Measurements from ENCODE around the gene FBXL14.

Gene FBXL14

DNA sequence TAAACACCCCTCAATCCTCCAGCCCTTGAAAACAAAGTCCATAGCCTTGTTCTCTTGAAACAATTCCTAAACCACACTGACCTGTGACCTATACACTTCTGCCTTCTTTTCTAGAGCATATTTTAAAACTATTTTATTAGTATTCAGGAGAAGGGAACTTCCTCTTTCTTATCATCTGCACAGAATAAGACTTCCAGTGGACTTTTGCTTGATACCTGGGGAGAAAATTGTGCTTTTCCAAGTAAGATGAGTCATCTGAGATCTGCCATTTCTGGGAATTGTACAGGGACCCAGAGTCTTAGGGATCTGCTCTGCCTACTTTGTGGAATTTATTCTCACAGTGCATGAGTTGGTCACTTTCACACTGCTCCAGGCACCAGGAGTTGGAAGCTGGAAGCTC lies 24.1 kb upstream of the FBXL14 start:
- Histone ChIP-seq H2BK120ac (ENCODE audit: insufficient read depth, low read length, poor library complexity) (no peak overlapping the region), H4K8ac (ENCODE audit: low read depth, low read length) (no peak overlapping the region), H3K18ac (ENCODE audit: low read length) (no peak overlapping the region), H3K14ac (ENCODE audit: low read length) (no peak overlapping the region), H2BK5ac (ENCODE audit: low read depth, low read length, poor library complexity) (no peak overlapping the region), H3K4me2 (ENCODE audit: low read length) (no peak overlapping the region), H3K4ac (ENCODE audit: low read depth, low read length) (no peak overlapping the region), H4K12ac (ENCODE audit: low read depth, low read length) (no peak overlapping the region), H2AFZ (ENCODE audit: insufficient read depth, low read length, poor library complexity) (no peak overlapping the region), H4K91ac (ENCODE audit: low read depth, low read length) (no peak overlapping the region), H3K79me2 (ENCODE audit: control insufficient read depth, insufficient read depth, low read length, poor library complexity) (no peaks in the 10 kb centered on the region), H3K9ac (ENCODE audit: low read length) (no peak overlapping the region), H2BK12ac (ENCODE audit: low read length) (no peak overlapping the region), H3K36me3 (ENCODE audit: control insufficient read depth in 1 of 2, insufficient read depth in 2 of 2, low read length in 2 of 2) (no peaks in the 10 kb centered on the region), H2AK5ac (ENCODE audit: low read length) (no peak overlapping the region), H3K23ac (ENCODE audit: low read length) (no peak overlapping the region), H3K4me1 (ENCODE audit: control insufficient read depth in 1 of 2, insufficient read depth in 2 of 2, low read length in 2 of 2) (peaks cover 2 to 3% of the 10 kb centered on the region in 2 experiments), H3K9me3 (ENCODE audit: insufficient read depth, low read depth, low read length) (no peaks in the 10 kb centered on the region), H3K4me3 (ENCODE audit: low read depth, low read length) (no peak overlapping the region), H3K27ac (ENCODE audit: low read depth, low read length) (no peak overlapping the region), H3K27me3 (ENCODE audit: insufficient read depth, low read length) (no peaks in the 10 kb centered on the region), H3K79me1 (ENCODE audit: low read length) (no peaks in the 10 kb centered on the region)
- no peak for DNase-seq

GRCh38 chr12:1616233-1617066 lies 22.1 kb upstream of the FBXL14 start:
- H2BK120ac ChIP-seq (ENCODE audit: insufficient read depth, low read length, poor library complexity), result no peak overlapping the region
- DNase-seq, result no peak
- H3K27me3 ChIP-seq (ENCODE audit: insufficient read depth, low read length), result no peaks in the 10 kb centered on the region
- H3K36me3 ChIP-seq (ENCODE audit: control insufficient read depth in 1 of 2, insufficient read depth in 2 of 2, low read length in 2 of 2), result no peaks in the 10 kb centered on the region
- no peak overlapping the region for H3K18ac ChIP-seq (ENCODE audit: low read length)
- no peaks in the 10 kb centered on the region for H3K79me2 ChIP-seq (ENCODE audit: control insufficient read depth, insufficient read depth, low read length, poor library complexity)
- peaks cover 0 to 3% of the 10 kb centered on the region in 2 experiments for H3K4me1 ChIP-seq (ENCODE audit: control insufficient read depth in 1 of 2, insufficient read depth in 2 of 2, low read length in 2 of 2)
- H4K91ac ChIP-seq (ENCODE audit: low read depth, low read length), result no peak overlapping the region
- no peak overlapping the region for H3K14ac ChIP-seq (ENCODE audit: low read length)
- H2BK5ac ChIP-seq (ENCODE audit: low read depth, low read length, poor library complexity), result no peak overlapping the region
- no CpG with 5 or more reads among the region's 16 CpGs for WGBS (ENCODE audit: extremely low coverage, insufficient coverage, insufficient read length)
- no peak overlapping the region for H3K4ac ChIP-seq (ENCODE audit: low read depth, low read length)
- no peak overlapping the region for H2BK12ac ChIP-seq (ENCODE audit: low read length)
- no peak overlapping the region for H2AK5ac ChIP-seq (ENCODE audit: low read length)
- H3K4me3 ChIP-seq (ENCODE audit: low read depth, low read length), result no peak overlapping the region
- no peaks in the 10 kb centered on the region for H3K9me3 ChIP-seq (ENCODE audit: insufficient read depth, low read depth, low read length)
- H3K4me2 ChIP-seq (ENCODE audit: low read length), result no peak overlapping the region
- no peak overlapping the region for H4K12ac ChIP-seq (ENCODE audit: low read depth, low read length)
- no peak overlapping the region for H2AFZ ChIP-seq (ENCODE audit: insufficient read depth, low read length, poor library complexity)
- H3K23ac ChIP-seq (ENCODE audit: low read length), result no peak overlapping the region
- no peak overlapping the region for H3K27ac ChIP-seq (ENCODE audit: low read depth, low read length)
- no peak overlapping the region for H3K9ac ChIP-seq (ENCODE audit: low read length)
- no peak overlapping the region for H4K8ac ChIP-seq (ENCODE audit: low read depth, low read length)
- no peaks in the 10 kb centered on the region for H3K79me1 ChIP-seq (ENCODE audit: low read length)

DNA sequence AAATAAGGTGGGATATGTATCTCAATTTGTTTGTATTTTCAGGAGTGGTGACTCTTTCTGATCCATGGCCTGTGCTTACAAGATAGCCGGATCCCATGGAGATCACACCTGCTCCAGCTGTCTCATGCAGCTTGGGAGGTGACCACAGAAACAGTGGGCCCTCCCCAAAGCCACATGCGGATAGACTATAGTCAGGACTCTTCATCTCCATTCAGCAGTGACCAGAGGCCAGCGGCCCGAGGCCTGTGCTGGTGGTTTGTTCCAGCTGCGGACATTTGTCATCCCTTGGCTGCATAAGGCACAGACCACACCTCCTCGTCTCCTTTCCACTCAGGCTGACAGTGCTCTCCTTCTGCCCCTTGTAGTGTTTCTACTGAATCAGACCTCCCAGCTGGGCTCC lies 20.0 kb upstream of the FBXL14 start:
- Histone ChIP-seq H3K4ac (ENCODE audit: low read depth, low read length) (no peak overlapping the region), H3K14ac (ENCODE audit: low read length) (no peak overlapping the region), H3K9ac (ENCODE audit: low read length) (no peak overlapping the region), H3K27me3 (ENCODE audit: insufficient read depth, low read length) (no peaks in the 10 kb centered on the region), H4K12ac (ENCODE audit: low read depth, low read length) (no peak overlapping the region), H3K9me3 (ENCODE audit: insufficient read depth, low read depth, low read length) (no peaks in the 10 kb centered on the region), H2BK5ac (ENCODE audit: low read depth, low read length, poor library complexity) (no peak overlapping the region), H3K18ac (ENCODE audit: low read length) (no peak overlapping the region), H3K79me2 (ENCODE audit: control insufficient read depth, insufficient read depth, low read length, poor library complexity) (no peaks in the 10 kb centered on the region), H2BK12ac (ENCODE audit: low read length) (no peak overlapping the region), H4K8ac (ENCODE audit: low read depth, low read length) (no peak overlapping the region), H3K4me3 (ENCODE audit: low read depth, low read length) (no peak overlapping the region), H2BK120ac (ENCODE audit: insufficient read depth, low read length, poor library complexity) (no peak overlapping the region), H3K4me1 (ENCODE audit: control insufficient read depth in 1 of 2, insufficient read depth in 2 of 2, low read length in 2 of 2) (peaks cover 0 to 3% of the 10 kb centered on the region in 2 experiments), H2AK5ac (ENCODE audit: low read length) (no peak overlapping the region), H4K91ac (ENCODE audit: low read depth, low read length) (no peak overlapping the region), H3K36me3 (ENCODE audit: control insufficient read depth in 1 of 2, insufficient read depth in 2 of 2, low read length in 2 of 2) (no peaks in the 10 kb centered on the region), H3K23ac (ENCODE audit: low read length) (no peak overlapping the region), H3K4me2 (ENCODE audit: low read length) (no peak overlapping the region), H3K27ac (ENCODE audit: low read depth, low read length) (no peak overlapping the region), H2AFZ (ENCODE audit: insufficient read depth, low read length, poor library complexity) (no peak overlapping the region), H3K79me1 (ENCODE audit: low read length) (no peaks in the 10 kb centered on the region)
- no CpG with 5 or more reads among the region's 6 CpGs for WGBS (ENCODE audit: extremely low coverage, insufficient coverage, insufficient read length)
- DNase-seq, result no peak

GRCh38 chr12:1613860-1614259 lies 19.5 kb upstream of the FBXL14 start:
- WGBS (ENCODE audit: extremely low coverage, insufficient coverage, insufficient read length), result no CpG with 5 or more reads among the region's 4 CpGs

More at GRCh38 chr12:1613860-1614259, 19.5 kb upstream of the FBXL14 start:
- Histone ChIP-seq H3K4me2 (ENCODE audit: low read length) (no peak overlapping the region), H3K23ac (ENCODE audit: low read length) (no peak overlapping the region), H3K18ac (ENCODE audit: low read length) (no peak overlapping the region), H2BK12ac (ENCODE audit: low read length) (no peak overlapping the region), H2BK5ac (ENCODE audit: low read depth, low read length, poor library complexity) (no peak overlapping the region), H3K9me3 (ENCODE audit: insufficient read depth, low read depth, low read length) (no peaks in the 10 kb centered on the region), H2BK120ac (ENCODE audit: insufficient read depth, low read length, poor library complexity) (no peak overlapping the region), H3K4ac (ENCODE audit: low read depth, low read length) (no peak overlapping the region), H3K79me2 (ENCODE audit: control insufficient read depth, insufficient read depth, low read length, poor library complexity) (no peaks in the 10 kb centered on the region), H3K14ac (ENCODE audit: low read length) (no peak overlapping the region), H4K8ac (ENCODE audit: low read depth, low read length) (no peak overlapping the region), H3K27ac (ENCODE audit: low read depth, low read length) (no peak overlapping the region), H2AFZ (ENCODE audit: insufficient read depth, low read length, poor library complexity) (no peak overlapping the region), H3K9ac (ENCODE audit: low read length) (no peak overlapping the region), H3K36me3 (ENCODE audit: control insufficient read depth in 1 of 2, insufficient read depth in 2 of 2, low read length in 2 of 2) (no peaks in the 10 kb centered on the region), H4K12ac (ENCODE audit: low read depth, low read length) (no peak overlapping the region), H3K4me1 (ENCODE audit: control insufficient read depth in 1 of 2, insufficient read depth in 2 of 2, low read length in 2 of 2) (peaks cover 0 to 3% of the 10 kb centered on the region in 2 experiments), H3K79me1 (ENCODE audit: low read length) (no peaks in the 10 kb centered on the region), H2AK5ac (ENCODE audit: low read length) (no peak overlapping the region), H4K91ac (ENCODE audit: low read depth, low read length) (no peak overlapping the region), H3K27me3 (ENCODE audit: insufficient read depth, low read length) (no peaks in the 10 kb centered on the region), H3K4me3 (ENCODE audit: low read depth, low read length) (no peak overlapping the region)
- DNase-seq, result no peak

All from trophoblast cell (in vitro differentiated cells and primary cell).